ENCODE results near the gene TMEM219.
A peak's percentile ranks its signal among the peaks of the same experiment; 100 is the strongest.
"Not testable (repeated sequence)": the region's sequence is repeated elsewhere in the genome, so short reads cannot be mapped to it uniquely, and the experiment has no call there.

TMEM219 gene

GRCh38 chr16:29951625-29952365 is 10.1 kb upstream of the TMEM219 start:
- DNase-seq, result no peak

DNA sequence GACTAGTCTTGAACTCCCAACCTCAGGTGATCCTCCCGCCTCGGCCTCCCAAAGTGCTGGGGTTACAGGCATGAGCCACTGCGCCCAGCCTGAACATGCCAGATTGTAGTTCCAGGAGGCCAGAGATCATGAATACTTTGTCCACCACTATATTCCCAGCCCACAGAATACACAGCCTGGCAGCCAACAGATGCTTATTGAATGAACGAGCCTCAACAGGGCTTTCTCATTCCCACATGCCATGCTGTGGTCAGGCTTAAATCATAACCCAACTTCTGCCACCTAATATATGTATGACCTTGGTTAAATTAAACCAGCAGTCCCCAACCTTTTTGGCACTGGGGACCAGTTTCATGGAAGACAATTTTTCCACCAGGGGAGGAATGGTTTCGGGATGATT is 3.1 kb upstream of the TMEM219 start:
- no peak for DNase-seq

DNA sequence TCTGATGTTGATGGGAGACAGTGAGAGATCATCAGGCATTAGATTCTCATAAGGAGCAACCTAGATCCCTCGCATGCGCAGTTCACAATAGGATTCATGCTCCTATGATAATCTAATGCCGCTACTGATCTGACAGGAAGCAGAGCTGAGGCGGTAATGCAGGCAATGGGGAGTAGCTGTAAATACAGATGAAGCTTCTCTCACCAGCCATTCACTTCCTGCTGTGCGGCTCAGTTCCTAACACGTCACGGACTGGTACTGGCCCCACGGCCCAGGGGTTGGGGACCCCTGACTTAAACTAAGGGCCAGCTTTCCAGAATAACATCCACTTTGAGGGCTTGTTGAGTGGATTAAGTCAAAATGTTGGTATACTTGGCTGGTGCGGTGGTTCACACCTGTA is 2.6 kb upstream of the TMEM219 start:
- no peak for DNase-seq

GRCh38 chr16:29959821-29960220 is 2.1 kb upstream of the TMEM219 start:
- DNase-seq, result not testable (repeated sequence)

GRCh38 chr16:29961127-29961478 is 776 bp upstream of the TMEM219 start:
- no peak for DNase-seq

DNA sequence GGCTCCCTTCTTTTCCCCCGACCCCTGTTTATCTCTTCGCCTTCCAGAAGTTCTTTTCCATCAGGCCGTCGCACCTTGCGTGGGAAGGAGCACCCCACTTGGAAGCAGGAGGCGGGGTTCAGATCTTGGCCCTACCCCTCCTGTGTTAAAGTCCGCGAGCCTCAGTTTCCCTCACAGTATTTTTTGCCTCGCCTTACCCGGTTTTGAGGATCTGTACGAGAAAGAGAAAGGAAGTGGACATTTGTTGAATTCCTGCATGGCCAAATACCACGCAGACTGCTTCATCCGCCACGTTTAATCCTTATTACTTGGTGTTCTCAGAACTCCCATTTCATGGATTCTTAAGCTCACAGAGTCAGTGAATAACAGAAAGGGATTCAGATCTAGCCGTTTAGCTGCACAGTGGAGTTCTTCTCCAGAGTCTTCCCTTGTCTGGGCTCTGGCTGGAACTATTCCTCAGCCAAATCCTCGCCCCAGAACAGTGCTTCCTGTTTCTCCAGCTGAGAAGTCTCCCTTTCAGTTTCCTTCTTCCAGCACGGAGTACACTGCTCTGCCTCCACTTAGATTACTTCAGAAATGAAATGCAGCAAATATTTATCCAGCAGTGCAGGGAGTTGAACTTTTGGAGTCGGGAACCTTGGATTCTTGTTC is 590 bp downstream of the TMEM219 start:
- peak; percentile 17 for DNase-seq

- DNase-seq, result no peak
These were observed 1.3 kb downstream of the TMEM219 start for GRCh38 chr16:29963021-29963743.

- DNase-seq, result no peak
These were observed 6.3 kb downstream of the TMEM219 start for GRCh38 chr16:29968205-29968604.

GRCh38 chr16:29971304-29971703 is 9.4 kb downstream of the TMEM219 start:
- DNase-seq, result no peak

- DNase-seq, result no peak
These were observed 10.6 kb downstream of the TMEM219 start for GRCh38 chr16:29972500-29972899.

- DNase-seq, result no peak
These were observed 11.1 kb downstream of the TMEM219 start for GRCh38 chr16:29972992-29973383.

DNA sequence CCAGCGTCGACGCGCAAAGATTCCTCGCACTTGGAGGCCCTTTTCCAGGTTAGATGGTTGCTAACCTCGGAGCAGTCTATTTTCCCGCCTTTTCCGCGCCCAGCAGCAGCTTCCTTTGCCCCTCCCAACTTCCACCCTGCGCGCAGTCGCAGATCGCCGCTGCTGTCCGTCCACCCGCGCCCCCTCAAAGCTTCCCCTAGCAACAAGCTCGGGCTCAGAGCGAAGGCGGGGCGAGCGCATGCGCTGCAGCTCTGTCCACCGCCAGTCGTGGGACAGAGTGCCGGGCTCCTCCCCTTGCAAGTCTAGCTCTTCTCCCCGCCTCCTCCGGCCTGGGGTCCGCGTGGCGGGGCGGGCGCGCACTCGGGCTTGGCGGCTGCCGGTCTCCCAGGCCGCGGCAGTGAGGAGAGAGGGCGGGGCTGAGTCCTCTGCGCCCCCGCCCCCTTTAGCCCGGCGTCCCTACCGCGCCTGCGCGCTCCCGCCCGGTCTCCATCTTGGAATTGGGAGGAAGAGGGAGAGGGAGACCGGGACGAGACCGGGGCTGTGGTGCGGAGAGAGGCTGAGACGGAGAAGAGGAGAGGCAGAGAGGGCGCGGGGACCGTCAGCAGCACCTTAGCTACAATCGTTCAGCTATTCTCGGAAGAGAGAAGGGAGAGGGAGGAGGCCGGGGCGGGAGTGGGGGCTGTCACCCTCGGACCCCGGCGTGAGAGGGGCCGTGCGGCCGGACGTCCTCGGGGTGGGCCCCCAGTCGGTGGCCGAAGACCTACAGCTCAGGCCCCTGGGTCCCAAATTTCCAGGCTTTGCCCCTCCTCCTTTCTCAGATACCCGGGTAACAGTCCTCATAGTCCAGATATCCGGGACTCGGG is 11.7 kb downstream of the TMEM219 start, which contains the start of gene TAOK2:
TSS of gene TAOK2 (plus strand) at position 485 of the 863 bp plus-strand sequence. CDS start 3,905 bp downstream, outside the sequence.
- peak; percentile 97 for DNase-seq

DNA sequence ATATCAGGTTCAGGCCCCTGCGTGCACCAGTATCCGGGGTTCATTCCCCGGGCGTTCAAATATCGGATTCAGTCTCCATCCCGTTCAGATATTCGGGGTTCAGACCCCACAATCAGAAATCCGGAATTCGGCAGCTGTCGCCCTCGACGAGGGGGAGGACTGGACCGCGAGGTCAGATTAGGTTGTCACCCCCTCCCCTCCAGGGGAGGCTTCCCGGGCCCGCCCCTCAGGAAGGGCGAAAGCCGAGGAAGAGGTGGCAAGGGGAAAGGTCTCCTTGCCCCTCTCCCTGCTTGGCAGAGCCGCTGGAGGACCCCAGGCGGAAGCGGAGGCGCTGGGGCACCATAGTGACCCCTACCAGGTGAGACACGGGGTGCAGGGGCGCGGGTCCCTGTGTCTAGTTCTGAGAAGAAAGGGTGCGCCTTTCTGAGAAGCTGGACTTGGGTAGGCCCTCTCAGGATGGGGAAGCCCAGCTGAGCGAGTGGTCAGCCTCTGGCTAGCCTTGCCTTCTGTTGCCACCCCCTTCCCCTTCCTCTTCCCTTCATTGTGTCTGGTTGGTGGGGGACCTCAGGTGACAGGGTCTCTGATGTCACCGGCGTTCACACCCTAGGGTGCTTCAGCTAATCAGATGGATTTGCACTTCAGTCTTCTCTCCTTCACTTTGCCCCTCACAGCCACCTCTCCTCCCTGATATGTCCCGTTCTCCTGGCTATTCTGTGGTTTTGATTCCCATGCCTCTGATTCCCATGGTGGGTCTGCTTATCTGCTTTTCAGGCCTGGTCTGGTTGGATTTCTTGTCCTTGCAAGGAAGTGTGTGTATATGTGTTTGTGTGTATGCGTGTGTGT is 12.6 kb downstream of the TMEM219 start:
- peak; percentile 34 for DNase-seq

DNA sequence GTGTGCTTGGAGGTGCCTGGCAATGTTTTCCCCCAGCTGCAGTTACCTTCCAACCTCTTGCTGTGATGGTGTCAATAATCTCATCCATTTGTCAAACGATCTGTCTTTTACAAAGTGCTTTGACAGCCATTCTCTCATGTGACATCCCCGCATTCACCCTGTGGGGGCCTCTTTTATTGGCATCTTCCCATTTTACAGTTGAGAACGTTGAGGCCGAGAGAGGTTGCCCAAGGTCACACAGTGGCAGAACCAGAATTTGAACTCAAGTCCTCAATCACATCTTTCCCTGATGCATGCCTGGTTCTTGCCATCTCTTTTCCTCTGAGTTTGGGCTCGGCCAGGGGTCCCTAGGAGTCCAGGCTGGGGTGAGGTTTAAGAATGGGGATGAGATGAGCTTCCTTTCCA is 13.3 kb downstream of the TMEM219 start:
- DNase-seq, result no peak

GRCh38 chr16:29975811-29976511 is 14.1 kb downstream of the TMEM219 start:
- no peak for DNase-seq

DNA sequence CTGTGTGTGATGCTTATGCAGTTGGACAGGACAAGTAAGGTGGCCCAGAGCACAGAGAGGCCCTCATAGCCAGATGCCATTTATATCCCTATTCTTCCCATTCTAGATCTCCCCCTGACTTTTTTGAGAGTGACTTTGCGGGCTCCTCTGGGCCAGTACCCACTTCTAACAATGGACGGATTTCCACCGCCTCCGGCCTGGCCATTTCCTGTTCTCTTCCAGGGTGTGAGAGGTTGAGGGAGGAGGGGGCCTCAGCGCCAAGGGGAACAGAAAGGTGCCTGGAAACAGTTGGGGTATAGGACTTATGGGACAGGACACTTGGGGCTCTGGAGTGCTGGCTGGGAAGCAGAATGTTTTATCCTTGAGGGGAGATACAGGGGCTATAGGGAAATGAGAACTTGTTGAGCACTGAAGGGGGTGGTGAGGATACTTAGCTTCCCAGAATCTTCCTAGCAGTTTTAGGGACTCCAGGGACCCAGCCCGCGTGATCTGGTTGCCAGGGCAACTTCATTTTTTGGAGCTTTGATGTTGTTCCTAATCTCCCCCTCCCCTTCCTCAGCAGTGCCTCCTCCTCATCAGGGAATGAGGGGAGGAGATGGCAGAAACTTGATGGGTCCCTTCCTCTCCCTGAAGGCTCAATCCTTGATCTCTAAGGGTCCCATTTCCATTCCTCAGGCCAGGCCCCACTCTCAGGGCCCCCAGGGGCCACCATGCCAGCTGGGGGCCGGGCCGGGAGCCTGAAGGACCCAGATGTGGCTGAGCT is 15.4 kb downstream of the TMEM219 start:
- DNase-seq, result no peak

DNA sequence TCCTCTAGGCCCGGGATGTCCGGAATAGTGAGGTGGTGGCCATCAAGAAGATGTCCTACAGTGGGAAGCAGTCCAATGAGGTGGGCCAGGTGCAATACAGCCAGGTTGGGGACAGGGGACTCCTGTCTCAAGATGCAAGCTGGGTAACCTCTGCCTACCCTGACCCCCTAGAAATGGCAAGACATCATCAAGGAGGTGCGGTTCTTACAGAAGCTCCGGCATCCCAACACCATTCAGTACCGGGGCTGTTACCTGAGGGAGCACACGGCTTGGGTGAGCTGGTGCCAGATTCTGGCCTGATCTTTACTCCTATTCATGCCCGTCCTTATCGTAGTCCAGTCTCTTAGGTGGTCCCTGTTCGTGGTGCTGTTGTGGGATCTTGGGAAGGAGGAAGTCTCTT is 16.2 kb downstream of the TMEM219 start:
- no peak for DNase-seq

DNA sequence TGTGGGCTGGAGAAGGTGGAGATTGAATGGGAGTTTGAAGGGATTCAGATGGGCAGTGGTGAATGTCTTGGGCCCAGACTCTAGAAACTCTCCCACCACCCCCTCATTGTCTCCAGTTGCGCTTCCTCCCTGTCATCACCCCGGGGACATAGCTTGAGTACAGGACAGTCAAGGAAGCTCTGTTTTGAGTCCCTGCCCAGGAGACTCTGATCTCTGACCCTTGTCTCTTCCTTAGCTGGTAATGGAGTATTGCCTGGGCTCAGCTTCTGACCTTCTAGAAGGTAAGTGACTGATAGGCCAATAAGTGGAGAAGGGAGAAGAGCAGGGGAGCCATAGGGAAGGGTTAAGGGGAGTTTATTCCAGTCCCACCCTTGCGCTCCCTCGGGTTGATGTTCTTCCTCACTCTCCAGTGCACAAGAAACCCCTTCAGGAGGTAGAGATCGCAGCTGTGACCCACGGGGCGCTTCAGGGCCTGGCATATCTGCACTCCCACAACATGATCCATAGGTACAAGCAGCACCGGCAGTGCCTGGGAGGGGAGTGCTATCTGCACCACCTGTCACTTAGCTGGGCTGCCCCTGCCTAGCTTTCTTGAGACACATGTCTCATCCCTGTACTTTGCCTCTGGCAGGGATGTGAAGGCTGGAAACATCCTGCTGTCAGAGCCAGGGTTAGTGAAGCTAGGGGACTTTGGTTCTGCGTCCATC is 16.8 kb downstream of the TMEM219 start:
- no peak for DNase-seq

DNA sequence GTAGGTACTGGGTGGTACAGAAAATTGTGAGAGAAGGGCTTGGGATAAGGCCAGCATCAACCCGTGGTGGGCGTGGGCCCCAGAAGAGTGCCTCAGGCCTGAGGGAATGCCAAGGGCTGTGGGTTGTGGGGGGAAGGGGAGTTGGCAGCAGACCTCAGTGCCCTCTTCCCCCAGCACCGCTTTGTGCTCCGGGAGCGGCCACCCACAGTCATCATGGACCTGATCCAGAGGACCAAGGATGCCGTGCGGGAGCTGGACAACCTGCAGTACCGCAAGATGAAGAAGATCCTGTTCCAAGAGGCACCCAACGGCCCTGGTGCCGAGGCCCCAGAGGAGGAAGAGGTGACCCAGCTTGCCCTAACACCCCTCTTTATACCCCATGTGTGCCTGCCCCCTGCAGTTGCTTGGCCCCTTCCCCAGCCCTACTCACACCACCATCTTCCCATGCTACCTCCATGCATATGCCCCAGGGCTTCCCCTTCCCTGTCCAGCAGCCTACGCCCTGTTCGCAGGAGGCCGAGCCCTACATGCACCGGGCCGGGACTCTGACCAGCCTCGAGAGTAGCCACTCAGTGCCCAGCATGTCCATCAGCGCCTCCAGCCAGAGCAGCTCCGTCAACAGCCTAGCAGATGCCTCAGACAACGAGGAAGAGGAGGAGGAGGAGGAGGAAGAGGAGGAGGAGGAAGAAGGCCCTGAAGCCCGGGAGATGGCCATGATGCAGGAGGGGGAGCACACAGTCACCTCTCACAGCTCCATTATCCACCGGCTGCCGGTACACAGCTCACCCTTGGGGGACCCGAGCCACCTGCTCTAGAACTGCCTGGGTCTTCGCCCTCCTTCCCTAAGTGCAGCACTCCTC is 20.9 kb downstream of the TMEM219 start:
- no peak for DNase-seq

All from CD4-positive, alpha-beta T cell treated with Interleukin-17A for 1 hour (primary cell).